Nephron (organoid): ENCODE results near the gene ERCC1.

Source experiments
- H3K27ac Mint-ChIP-seq, 3 experiments: 2 replicates each; pipeline ENCODE4 v1.8.0; 2020; ENCODE audit warnings: mixed read lengths in 3 of 3, mild to moderate bottlenecking in 2 of 3, moderate library complexity in 1 of 3
- H3K27me3 Mint-ChIP-seq: 2 replicates; pipeline ENCODE4 v1.8.0; 2021; ENCODE audit warnings: low read depth, mild to moderate bottlenecking, moderate library complexity, mixed read lengths
- H3K36me3 Mint-ChIP-seq: 2 replicates; pipeline ENCODE4 v1.8.0; 2020; ENCODE audit warnings: low read depth, mixed read lengths
- H3K4me1 Mint-ChIP-seq: 2 replicates; pipeline ENCODE4 v1.8.0; 2020; ENCODE audit warnings: mixed read lengths
- H3K4me3 Mint-ChIP-seq, 3 experiments: 2 replicates each; pipeline ENCODE4 v1.8.0; 2020; ENCODE audit warnings: mild to moderate bottlenecking in 3 of 3, mixed read lengths in 3 of 3, moderate library complexity in 2 of 3
- H3K9me3 Mint-ChIP-seq: 2 replicates; pipeline ENCODE4 v1.8.0; 2020; ENCODE audit warnings: mixed read lengths
- TF ChIP-seq, protein P1 (sequence below), 3 experiments: fragments of 200-600 bp; sonication (generic); IDR thresholded peaks; one replicate each; pipeline ENCODE4 v1.5.0; 2021; ENCODE audit warnings: antibody characterized with exemption in 3 of 3; ENCODE audit not compliant: unreplicated experiment in 3 of 3

ERCC1 gene

DNA sequence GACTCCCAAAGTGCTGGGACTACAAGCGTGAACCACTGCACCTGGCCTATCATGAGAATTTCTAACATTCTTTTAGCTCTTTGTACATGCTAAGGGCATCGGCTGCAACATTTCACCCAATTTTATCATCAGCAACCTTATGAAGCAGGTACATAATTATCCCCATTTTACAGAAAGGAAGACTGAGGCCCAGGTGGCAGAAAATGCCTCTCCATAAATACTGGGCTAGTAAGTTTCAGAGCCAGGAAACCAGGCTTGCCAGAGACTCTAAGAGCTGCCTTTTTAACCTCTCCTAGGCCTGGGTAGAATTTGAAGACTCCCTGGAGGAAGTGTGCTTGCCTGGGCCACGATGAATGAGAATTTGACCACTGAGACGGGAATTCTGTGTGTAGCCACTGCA lies 55.6 kb downstream of the ERCC1 start:
- Mint-ChIP-seq H3K27me3 (no peaks in the 10 kb centered on the region), H3K4me1 (peaks cover 11% of the 10 kb centered on the region), H3K27ac (no peak overlapping the region), H3K9me3 (no peaks in the 10 kb centered on the region), H3K4me3 (peak overlapping the region; percentile 19 to 82 (median 50)), H3K36me3 (peaks cover 3% of the 10 kb centered on the region)
- TF ChIP-seq, protein P1, sequence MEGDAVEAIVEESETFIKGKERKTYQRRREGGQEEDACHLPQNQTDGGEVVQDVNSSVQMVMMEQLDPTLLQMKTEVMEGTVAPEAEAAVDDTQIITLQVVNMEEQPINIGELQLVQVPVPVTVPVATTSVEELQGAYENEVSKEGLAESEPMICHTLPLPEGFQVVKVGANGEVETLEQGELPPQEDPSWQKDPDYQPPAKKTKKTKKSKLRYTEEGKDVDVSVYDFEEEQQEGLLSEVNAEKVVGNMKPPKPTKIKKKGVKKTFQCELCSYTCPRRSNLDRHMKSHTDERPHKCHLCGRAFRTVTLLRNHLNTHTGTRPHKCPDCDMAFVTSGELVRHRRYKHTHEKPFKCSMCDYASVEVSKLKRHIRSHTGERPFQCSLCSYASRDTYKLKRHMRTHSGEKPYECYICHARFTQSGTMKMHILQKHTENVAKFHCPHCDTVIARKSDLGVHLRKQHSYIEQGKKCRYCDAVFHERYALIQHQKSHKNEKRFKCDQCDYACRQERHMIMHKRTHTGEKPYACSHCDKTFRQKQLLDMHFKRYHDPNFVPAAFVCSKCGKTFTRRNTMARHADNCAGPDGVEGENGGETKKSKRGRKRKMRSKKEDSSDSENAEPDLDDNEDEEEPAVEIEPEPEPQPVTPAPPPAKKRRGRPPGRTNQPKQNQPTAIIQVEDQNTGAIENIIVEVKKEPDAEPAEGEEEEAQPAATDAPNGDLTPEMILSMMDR (IDR thresholded peaks at IDR 0.05; ENCODE audit: unreplicated experiment in 3 of 3) = no peak

- H3K4me3 Mint-ChIP-seq = no peak overlapping the region
Observed at GRCh38 chr19:45364696-45365095, 59.0 kb downstream of the ERCC1 start.

GRCh38 chr19:45363861-45364459 lies 59.8 kb downstream of the ERCC1 start:
- no peak overlapping the region for H3K4me3 Mint-ChIP-seq
- TF ChIP-seq, protein P1 (IDR thresholded peaks at IDR 0.05; ENCODE audit: unreplicated experiment in 3 of 3) = no peak
- no peak overlapping the region for H3K27ac Mint-ChIP-seq
- peaks cover 21% of the 10 kb centered on the region for H3K36me3 Mint-ChIP-seq
- no peaks in the 10 kb centered on the region for H3K4me1 Mint-ChIP-seq
- H3K9me3 Mint-ChIP-seq = no peaks in the 10 kb centered on the region
- H3K27me3 Mint-ChIP-seq = no peaks in the 10 kb centered on the region

More at GRCh38 chr19:45364696-45365095, 59.0 kb downstream of the ERCC1 start:
- TF ChIP-seq, protein P1 (IDR thresholded peaks at IDR 0.05; ENCODE audit: unreplicated experiment in 3 of 3) = no peak
- Mint-ChIP-seq H3K27ac (no peak overlapping the region), H3K9me3 (no peaks in the 10 kb centered on the region), H3K36me3 (peaks cover 18% of the 10 kb centered on the region), H3K4me1 (no peaks in the 10 kb centered on the region), H3K27me3 (no peaks in the 10 kb centered on the region)

DNA sequence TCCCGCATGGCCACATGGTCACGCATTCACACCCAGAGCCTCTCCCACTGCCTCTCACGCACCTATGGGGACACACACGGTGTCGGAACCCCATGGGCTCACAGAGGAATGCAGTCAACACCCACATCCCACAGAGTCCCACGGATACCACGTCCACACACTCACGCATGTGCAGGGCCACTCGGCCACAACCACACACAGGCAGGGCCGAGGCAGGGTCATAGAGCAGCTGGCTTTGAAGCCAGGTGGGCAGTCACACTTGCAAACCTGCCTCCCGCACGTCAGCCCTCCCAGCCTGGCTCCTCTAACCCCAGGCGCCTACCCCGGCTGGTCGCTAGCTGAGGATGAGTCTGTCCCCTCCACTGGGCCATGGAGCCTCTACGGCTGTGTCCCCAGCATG lies 61.4 kb downstream of the ERCC1 start:
- TF ChIP-seq, protein P1 (IDR thresholded peaks at IDR 0.05; ENCODE audit: unreplicated experiment in 3 of 3) = no peak
- H3K27me3 Mint-ChIP-seq = no peaks in the 10 kb centered on the region
- no peak overlapping the region for H3K27ac Mint-ChIP-seq
- H3K36me3 Mint-ChIP-seq = peaks cover 34% of the 10 kb centered on the region
- no peaks in the 10 kb centered on the region for H3K9me3 Mint-ChIP-seq
- no peak overlapping the region for H3K4me3 Mint-ChIP-seq
- no peaks in the 10 kb centered on the region for H3K4me1 Mint-ChIP-seq

DNA sequence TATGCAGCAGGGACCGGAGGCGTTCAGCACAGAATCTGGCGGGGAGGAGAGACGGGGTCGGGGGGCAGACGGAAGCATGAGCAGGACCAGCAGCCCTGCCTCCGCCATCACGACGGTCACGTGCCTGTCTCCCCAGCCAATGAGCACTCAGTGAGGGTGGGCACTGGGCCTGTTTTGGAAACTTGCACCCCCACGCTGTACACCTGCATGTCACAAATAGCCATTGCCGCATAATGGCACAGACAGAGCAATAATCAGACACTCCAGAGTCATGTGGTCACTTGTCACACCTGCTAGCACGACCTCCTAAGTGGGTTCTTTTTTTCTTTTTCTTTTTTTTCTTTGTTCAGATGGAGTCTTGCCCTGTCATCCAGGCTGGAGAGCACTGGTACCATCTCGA lies 62.1 kb downstream of the ERCC1 start:
- Mint-ChIP-seq H3K4me1 (no peaks in the 10 kb centered on the region), H3K27ac (no peak overlapping the region), H3K9me3 (no peaks in the 10 kb centered on the region), H3K4me3 (no peak overlapping the region), H3K36me3 (peaks cover 39% of the 10 kb centered on the region), H3K27me3 (no peaks in the 10 kb centered on the region)
- TF ChIP-seq, protein P1 (IDR thresholded peaks at IDR 0.05; ENCODE audit: unreplicated experiment in 3 of 3) = no peak

DNA sequence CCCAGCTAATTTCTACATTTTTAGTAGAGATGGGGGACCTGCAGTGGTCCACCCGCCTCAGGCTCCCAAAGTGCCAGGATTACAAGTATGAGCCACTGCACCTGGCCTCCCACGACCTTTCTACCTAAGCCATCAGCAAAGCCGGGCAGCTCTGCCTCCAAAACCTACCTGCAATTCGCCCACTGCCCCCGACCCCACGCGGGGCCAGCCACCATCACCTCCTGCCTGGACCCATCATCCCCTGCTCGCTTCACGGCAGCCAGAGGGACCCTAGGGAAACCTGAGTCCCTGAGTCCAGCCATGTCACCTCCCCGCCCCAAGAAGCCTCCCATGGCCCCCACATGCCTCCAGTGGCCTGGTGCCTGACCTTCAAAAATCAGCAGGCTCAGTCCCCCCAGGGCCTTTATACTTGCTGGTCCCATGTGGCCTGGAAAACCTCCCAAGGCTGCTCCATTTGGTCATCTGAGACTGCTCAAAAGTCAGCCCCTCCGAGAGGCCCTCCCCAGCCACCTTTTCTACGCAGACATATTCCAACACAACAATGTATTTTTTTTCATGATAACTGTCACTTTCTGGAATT lies 65.4 kb downstream of the ERCC1 start:
- Mint-ChIP-seq H3K9me3 (no peaks in the 10 kb centered on the region), H3K4me3 (no peak overlapping the region), H3K27ac (no peak overlapping the region), H3K36me3 (peaks cover 65% of the 10 kb centered on the region), H3K4me1 (no peaks in the 10 kb centered on the region), H3K27me3 (no peaks in the 10 kb centered on the region)
- TF ChIP-seq, protein P1 (IDR thresholded peaks at IDR 0.05; ENCODE audit: unreplicated experiment in 3 of 3) = no peak
